Activated CD4-positive, alpha-beta T cell treated with anti-CD3 and anti-CD28 coated beads for 1 hour (primary cell): ENCODE results near the gene ESF1.
"Not testable (repeated sequence)": the region's sequence is repeated elsewhere in the genome, so short reads cannot be mapped to it uniquely, and the experiment has no call there.

Source experiments
- DNase-seq: peaks from one replicate; pipeline ENCODE4 v3.0.0-alpha.2; 2020

The ESF1 gene

GRCh38 chr20:13786143-13786828 lies 1.6 kb upstream of the ESF1 start:
- no peak for DNase-seq

GRCh38 chr20:13784271-13784892 lies 337 bp downstream of the ESF1 start:
- no peak for DNase-seq

- no peak for DNase-seq
Measured at GRCh38 chr20:13783528-13783927, 1.2 kb downstream of the ESF1 start.

- no peak for DNase-seq
Measured at GRCh38 chr20:13778827-13779226, 5.9 kb downstream of the ESF1 start.

GRCh38 chr20:13777171-13777601 lies 7.5 kb downstream of the ESF1 start:
- DNase-seq, result no peak

GRCh38 chr20:13775867-13776266 lies 8.9 kb downstream of the ESF1 start:
- no peak for DNase-seq

DNA sequence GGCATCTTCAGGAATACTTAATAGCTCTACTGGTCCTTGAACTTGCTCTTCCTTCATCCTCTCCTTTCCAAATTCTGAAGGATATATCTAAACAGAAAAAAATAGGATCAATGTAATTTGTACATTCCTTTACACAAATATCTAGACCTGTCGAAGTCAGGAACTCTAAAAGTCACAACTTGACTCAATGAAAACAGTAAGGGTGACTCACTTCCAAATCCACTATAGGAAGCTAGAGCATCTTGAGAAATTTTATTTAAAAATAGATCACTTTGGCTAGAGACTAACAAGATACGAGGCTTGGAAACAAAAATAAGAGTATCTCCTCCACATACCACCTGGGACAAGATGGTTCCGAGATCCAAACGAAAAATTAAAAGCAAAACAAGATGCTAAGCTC lies 12.2 kb downstream of the ESF1 start:
- DNase-seq, result no peak

DNA sequence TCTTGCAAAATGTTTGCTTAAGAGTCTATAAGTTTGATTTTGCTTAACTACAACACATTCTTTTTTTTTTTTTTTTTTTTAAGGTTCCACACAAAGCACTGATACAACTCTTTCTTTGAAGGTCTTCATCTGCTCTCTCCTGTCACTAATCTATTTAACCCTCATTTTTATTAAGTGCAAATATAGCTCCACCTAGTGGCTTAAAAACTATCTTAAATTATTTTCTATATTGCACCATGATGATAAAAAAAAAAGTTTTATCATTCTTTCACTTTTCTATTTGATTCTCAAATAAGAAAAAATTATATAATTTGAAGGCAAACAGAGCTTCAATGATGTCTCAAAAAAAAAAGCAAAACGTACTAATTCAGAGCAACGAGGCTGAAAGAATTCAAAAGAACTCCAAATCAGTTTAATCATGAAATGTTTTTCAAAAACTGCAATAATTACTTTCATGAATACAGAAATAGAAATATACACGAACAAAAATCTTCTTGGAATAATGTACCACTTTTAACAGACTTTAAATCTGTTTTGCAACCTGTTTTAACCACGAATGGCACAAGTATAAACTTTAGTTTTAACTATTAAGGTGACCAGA lies 12.8 kb downstream of the ESF1 start:
- no peak for DNase-seq

GRCh38 chr20:13770141-13770540 lies 14.6 kb downstream of the ESF1 start:
- DNase-seq, result no peak

- DNase-seq, result no peak
Measured at GRCh38 chr20:13765868-13766416, 18.8 kb downstream of the ESF1 start.

DNA sequence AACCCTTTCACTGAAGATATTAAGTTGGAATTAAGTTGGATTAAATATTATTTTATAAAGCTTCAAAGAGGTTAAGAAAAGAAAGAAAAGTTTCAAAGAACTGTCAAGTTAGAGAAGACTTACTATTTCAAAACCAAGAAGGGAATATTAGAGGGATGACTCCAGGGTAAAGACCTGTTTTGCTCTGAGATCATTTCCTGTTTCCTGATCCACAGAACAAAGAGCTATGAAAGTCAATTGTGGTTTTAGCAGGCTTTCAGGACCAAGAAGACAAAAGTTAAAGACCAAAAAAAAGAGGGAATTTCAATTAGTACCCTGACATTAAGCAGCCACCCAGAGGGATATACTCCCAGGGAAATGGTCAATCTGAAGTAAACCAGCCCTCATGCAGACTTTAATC lies 19.4 kb downstream of the ESF1 start:
- no peak for DNase-seq

DNA sequence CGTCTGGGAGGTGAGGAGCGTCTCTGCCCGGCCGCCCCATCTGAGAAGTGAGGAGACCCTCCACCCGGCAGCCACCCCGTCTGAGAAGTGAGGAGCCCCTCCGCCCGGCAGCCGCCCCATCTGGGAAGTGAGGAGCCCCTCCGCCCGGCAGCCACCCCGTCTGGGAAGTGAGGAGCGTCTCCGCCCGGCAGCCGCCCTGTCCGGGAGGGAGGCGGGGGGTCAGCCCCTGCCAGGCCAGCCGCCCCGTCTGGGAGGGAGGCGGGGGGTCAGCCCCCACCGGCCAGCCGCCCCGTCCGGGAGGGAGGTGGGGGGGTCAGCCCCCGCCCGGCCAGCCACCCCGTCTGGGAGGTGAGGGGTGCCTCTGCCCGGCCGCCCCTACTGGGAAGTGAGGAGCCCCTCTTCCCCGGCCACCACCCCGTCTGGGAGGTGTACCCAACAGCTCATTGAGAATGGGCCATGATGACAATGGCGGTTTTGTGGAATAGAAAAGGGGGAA lies 24.2 kb downstream of the ESF1 start:
- DNase-seq, result not testable (repeated sequence)

- DNase-seq, result no peak
Measured at GRCh38 chr20:13758884-13759283, 25.8 kb downstream of the ESF1 start.

- DNase-seq, result no peak
Measured at GRCh38 chr20:13756551-13756950, 28.2 kb downstream of the ESF1 start.

- no peak for DNase-seq
Measured at GRCh38 chr20:13755809-13756208, 28.9 kb downstream of the ESF1 start.

- DNase-seq, result no peak
Measured at GRCh38 chr20:13753436-13754036, 31.2 kb downstream of the ESF1 start.

GRCh38 chr20:13749811-13750210 lies 34.9 kb downstream of the ESF1 start:
- DNase-seq, result no peak

GRCh38 chr20:13745784-13746183 lies 38.9 kb downstream of the ESF1 start:
- DNase-seq, result no peak

- no peak for DNase-seq
Measured at GRCh38 chr20:13744352-13744751, 40.4 kb downstream of the ESF1 start.

DNA sequence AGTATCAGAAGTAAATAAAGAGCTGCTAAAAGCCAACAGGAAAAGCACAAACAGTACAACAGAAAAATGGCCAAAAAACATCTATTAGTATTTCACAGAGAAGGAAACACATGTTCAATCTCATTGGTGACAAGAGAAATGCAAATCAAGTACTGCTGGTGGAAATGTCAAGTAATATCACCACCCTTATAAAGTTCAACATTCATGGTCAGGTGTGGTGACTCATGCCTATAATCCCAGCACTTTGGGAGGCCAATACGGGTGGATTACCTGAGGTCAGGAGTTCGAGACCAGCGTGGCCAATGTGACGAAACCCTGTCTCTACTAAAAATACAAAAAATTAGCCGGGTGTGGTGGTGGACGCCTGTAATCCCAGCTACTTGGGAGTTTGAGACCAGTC lies 42.8 kb downstream of the ESF1 start:
- DNase-seq, result no peak

- no peak for DNase-seq
Measured at GRCh38 chr20:13739731-13740649, 44.7 kb downstream of the ESF1 start.

- DNase-seq, result not testable (repeated sequence)
Measured at GRCh38 chr20:13738187-13738586, 46.5 kb downstream of the ESF1 start.
